PC-9 (cell line): ENCODE measurements around the gene SLC25A45. TPM values are rescaled to one million over a fixed set of nuclear protein-coding genes. Genes with fewer than 3 reads are reported as not detected.

Experiments used
- BruUV-seq: library from RNA; stranded (reverse); fragments of 400-500 nt; replicated peaks from 2 replicates; lab custom pipeline; 2021; lab: Mats Ljungman, UMichigan
- CTCF ChIA-PET: fragments of 300-600 bp; sonication (Branson Sonifier 250); formaldehyde crosslinking; loops from one replicate; lab custom pipeline; 2022; ENCODE audit warnings: antibody characterized with exemption; lab: Charles Lee
- POLR2A ChIA-PET: fragments of 300-600 bp; sonication (Branson Sonifier 250); formaldehyde crosslinking; loops from one replicate; lab custom pipeline; 2022; ENCODE audit warnings: antibody characterized with exemption; ENCODE audit not compliant: unreplicated experiment; lab: Charles Lee
- DNase-seq, 2 experiments: peaks; one replicate each; pipeline versions ENCODE4 v3.0.0 to v3.0.0-alpha.2; 2015 to 2022; ENCODE audit warnings: mixed read lengths in 1 of 2
- H2AFZ ChIP-seq: fragments of 200-600 bp; sonication (generic); 2 replicates; pipeline ENCODE4 v1.8.1; 2017; ENCODE audit warnings: antibody characterized with exemption
- H3F3A ChIP-seq: fragments of 200-600 bp; sonication (generic); 2 replicates; pipeline ENCODE4 v1.8.1; 2017; ENCODE audit warnings: antibody characterized with exemption, mild to moderate bottlenecking, low read depth; ENCODE audit not compliant: insufficient read depth
- H3K27ac ChIP-seq: fragments of 200-600 bp; sonication (generic); 2 replicates; pipeline ENCODE4 v1.6.1; 2016; ENCODE audit warnings: mixed run types
- H3K27me3 ChIP-seq: fragments of 200-600 bp; sonication (generic); 2 replicates; pipeline ENCODE4 v1.6.1; 2016; ENCODE audit warnings: low read depth, mixed run types; ENCODE audit not compliant: insufficient read depth
- H3K36me3 ChIP-seq: fragments of 200-600 bp; sonication (generic); 2 replicates; pipeline ENCODE4 v1.6.1; 2016; ENCODE audit warnings: low read depth, mixed run types
- H3K4me1 ChIP-seq: fragments of 200-600 bp; sonication (generic); replicated peaks from 2 replicates; pipeline ENCODE4 v1.6.1; 2016; ENCODE audit warnings: mixed run types; ENCODE audit not compliant: insufficient read depth
- H3K4me2 ChIP-seq: fragments of 200-600 bp; sonication (generic); 2 replicates; pipeline ENCODE4 v1.6.1; 2017; ENCODE audit warnings: mixed run types
- H3K4me3 ChIP-seq: fragments of 200-600 bp; sonication (generic); 2 replicates; pipeline ENCODE4 v1.6.1; 2016; ENCODE audit warnings: mixed run types
- H3K79me2 ChIP-seq: fragments of 200-600 bp; sonication (generic); 2 replicates; pipeline ENCODE4 v1.6.1; 2017; ENCODE audit warnings: low read depth, mixed run types
- H3K9me2 ChIP-seq: fragments of 200-600 bp; sonication (generic); 2 replicates; pipeline ENCODE4 v1.8.1; 2017; ENCODE audit warnings: mild to moderate bottlenecking; ENCODE audit not compliant: insufficient read depth
- H3K9me3 ChIP-seq: fragments of 200-600 bp; sonication (generic); 2 replicates; pipeline ENCODE4 v1.8.1; 2016; ENCODE audit warnings: low read depth; ENCODE audit not compliant: insufficient read depth
- H4K20me1 ChIP-seq: fragments of 200-600 bp; sonication (generic); 2 replicates; pipeline ENCODE4 v1.8.1; 2017; ENCODE audit not compliant: insufficient read depth
- CTCF ChIP-seq: fragments of 200-600 bp; sonication (generic); conservative IDR thresholded peaks from 2 replicates; pipeline ENCODE4 v1.6.1; 2017; ENCODE audit warnings: mixed run types, antibody characterized with exemption, mild to moderate bottlenecking, moderate library complexity
- EZH2 ChIP-seq: fragments of 200-600 bp; sonication (generic); IDR thresholded peaks from 2 replicates; pipeline ENCODE4 v1.8.0; 2017; ENCODE audit warnings: antibody characterized with exemption, low read depth
- intact Hi-C: fragments of 100-400 bp; cut with micrococcal nuclease; formaldehyde crosslinking; loops from one replicate; pipeline ENCODE4 v1.10.0; 2022; ENCODE audit not compliant: unreplicated experiment
- total RNA-seq: library from RNA; stranded (reverse); gene quantifications from 2 replicates; pipeline ENCODE4 v1.2.3, GENCODE V29; 2021

SLC25A45 gene
- total RNA-seq, 1 experiment from 2014 or later, result 9.8 TPM

- ChIA-PET CTCF (no interaction called here), POLR2A (no interaction called here)
- Histone ChIP-seq H3K4me1 (peaks cover 21% of the 10 kb centered on the region), H3K9me3 (no peaks in the 10 kb centered on the region), H2AFZ (no peak overlapping the region), H3K4me2 (no peak overlapping the region), H3K4me3 (no peak overlapping the region), H3K27ac (no peak overlapping the region), H3K9me2 (no peaks in the 10 kb centered on the region), H3F3A (peaks cover 42% of the 10 kb centered on the region), H4K20me1 (no peaks in the 10 kb centered on the region), H3K79me2 (peaks cover 7% of the 10 kb centered on the region; the same call in 1 of the 2 replicates), H3K27me3 (no peaks in the 10 kb centered on the region), H3K36me3 (no peaks in the 10 kb centered on the region)
- no peak for TF ChIP-seq CTCF
- TF ChIP-seq EZH2, result no peak
- intact Hi-C loops, result no loop called here
- DNase-seq, result no peak
- BruUV-seq, result no TSS peak
These were observed 5.4 kb downstream of the SLC25A45 start for GRCh38 chr11:65377036-65377435.

GRCh38 chr11:65376138-65376713 lies 6.2 kb downstream of the SLC25A45 start:
- TF ChIP-seq EZH2, result no peak
- peaks cover 42% of the 10 kb centered on the region for H3F3A ChIP-seq
- no peak overlapping the region for H2AFZ ChIP-seq
- H3K4me2 ChIP-seq, result no peak overlapping the region
- ChIA-PET CTCF (no interaction called here), POLR2A (no interaction called here)
- H3K4me3 ChIP-seq, result no peak overlapping the region
- no peaks in the 10 kb centered on the region for H3K36me3 ChIP-seq
- H3K9me3 ChIP-seq, result no peaks in the 10 kb centered on the region
- H3K4me1 ChIP-seq, result peaks cover 24% of the 10 kb centered on the region
- H3K27ac ChIP-seq, result no peak overlapping the region
- intact Hi-C loops, result no loop called here
- no peaks in the 10 kb centered on the region for H3K9me2 ChIP-seq
- DNase-seq, result no peak
- no peaks in the 10 kb centered on the region for H4K20me1 ChIP-seq
- BruUV-seq, result no TSS peak
- peaks cover 7% of the 10 kb centered on the region; the same call in 1 of the 2 replicates for H3K79me2 ChIP-seq
- no peaks in the 10 kb centered on the region for H3K27me3 ChIP-seq

- no peak overlapping the region for H3K4me2 ChIP-seq
- H3K9me3 ChIP-seq, result no peaks in the 10 kb centered on the region
- H4K20me1 ChIP-seq, result no peaks in the 10 kb centered on the region
- CTCF ChIA-PET, result no interaction called here
- POLR2A ChIA-PET, result no interaction called here
- TF ChIP-seq CTCF, result no peak
- no peak for DNase-seq
- intact Hi-C loops, result no loop called here
- H3K27ac ChIP-seq, result no peak overlapping the region
- H3K4me3 ChIP-seq, result no peak overlapping the region
- H3K79me2 ChIP-seq, result no peaks in the 10 kb centered on the region
- H3K4me1 ChIP-seq, result peaks cover 19% of the 10 kb centered on the region
- H3K36me3 ChIP-seq, result no peaks in the 10 kb centered on the region
- no TSS peak for BruUV-seq
- peaks cover 39% of the 10 kb centered on the region for H3F3A ChIP-seq
- H3K9me2 ChIP-seq, result no peaks in the 10 kb centered on the region
- H2AFZ ChIP-seq, result no peak overlapping the region
- no peaks in the 10 kb centered on the region for H3K27me3 ChIP-seq
These were observed 7.4 kb downstream of the SLC25A45 start for GRCh38 chr11:65375012-65375411.
